PC-9 (cell line): ENCODE results near the gene NDE1.

ENCODE experiments used
- CTCF ChIP-seq: fragments of 200-600 bp; sonication (generic); conservative IDR thresholded peaks from 2 replicates; pipeline ENCODE4 v1.6.1; 2017; ENCODE audit warnings: mixed run types, antibody characterized with exemption, mild to moderate bottlenecking, moderate library complexity
- EZH2 ChIP-seq: fragments of 200-600 bp; sonication (generic); IDR thresholded peaks from 2 replicates; pipeline ENCODE4 v1.8.0; 2017; ENCODE audit warnings: antibody characterized with exemption, low read depth

DNA sequence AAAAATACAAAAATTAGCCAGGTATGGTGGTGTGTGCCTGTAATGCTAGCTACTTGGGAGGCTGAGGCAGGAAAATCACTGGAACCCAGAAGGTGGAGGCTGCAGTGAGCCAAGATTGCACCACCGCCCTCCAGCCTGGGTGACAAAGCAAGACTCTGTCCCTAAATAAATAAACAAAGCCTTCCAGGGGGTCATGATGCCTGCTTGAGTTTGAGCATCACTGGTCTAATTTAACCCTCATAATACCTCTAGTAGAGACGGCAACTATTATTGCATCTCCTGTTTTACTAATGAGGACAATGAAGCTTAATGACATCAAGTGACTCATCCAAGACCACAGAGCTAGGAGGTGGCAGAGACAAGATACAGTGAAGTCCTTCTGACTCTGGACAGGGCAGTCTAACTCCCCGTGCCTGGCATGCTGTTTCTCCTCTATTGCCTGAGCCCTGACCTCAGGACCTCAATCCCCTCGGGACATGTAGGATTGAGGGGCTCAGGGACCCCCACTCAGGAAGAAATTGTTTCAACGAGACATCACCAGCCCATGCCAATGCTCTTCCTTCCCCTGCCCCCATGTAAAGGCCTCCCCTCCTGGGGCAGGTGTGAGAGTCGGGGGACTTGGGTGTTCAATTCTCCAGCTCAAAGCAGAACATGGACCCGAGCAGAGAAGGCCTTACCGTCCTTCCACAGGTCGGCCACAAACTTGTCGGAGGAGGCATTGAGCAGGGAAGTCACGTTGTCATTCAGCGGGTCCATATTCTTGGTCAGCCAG, 102.9 kb downstream of the NDE1 start:
- no peak for TF ChIP-seq CTCF
- TF ChIP-seq EZH2: no peak
